Liver (tissue), 9 donors: ENCODE measurements around the gene PSMD11. TPM values are rescaled to one million over a fixed set of nuclear protein-coding genes. Genes with fewer than 3 reads are reported as not detected.

Source experiments
- DNase-seq: peaks from one replicate; pipeline ENCODE4 v3.0.0-alpha.2; 2017; ENCODE audit warnings: low spot score
- H3K27ac ChIP-seq, 2 donors: one replicate each; pipeline ENCODE4 v1.7.0; 2013; ENCODE audit warnings: inconsistent platforms in 2 of 2, low read length in 2 of 2, control low read depth in 1 of 2, low read depth in 1 of 2, mild to moderate bottlenecking in 1 of 2
- H3K27me3 ChIP-seq, 4 donors: one replicate each; pipeline versions ENCODE4 v1.6.1 to v1.7.0; 2013; ENCODE audit warnings: low read length in 3 of 4, inconsistent platforms in 1 of 4, mild to moderate bottlenecking in 1 of 4, moderate library complexity in 1 of 4; ENCODE audit not compliant: control insufficient read depth in 4 of 4, insufficient read depth in 4 of 4
- H3K36me3 ChIP-seq, 4 donors: one replicate each; pipeline versions ENCODE4 v1.6.1 to v1.7.0; 2013; ENCODE audit warnings: low read length in 3 of 4, mild to moderate bottlenecking in 3 of 4, low read depth in 1 of 4, moderate library complexity in 1 of 4; ENCODE audit not compliant: control insufficient read depth in 4 of 4, insufficient read depth in 3 of 4
- H3K4me1 ChIP-seq, 4 donors: one replicate each; pipeline versions ENCODE4 v1.6.1 to v1.7.0; 2013; ENCODE audit warnings: low read length in 3 of 4, mild to moderate bottlenecking in 3 of 4, moderate library complexity in 1 of 4; ENCODE audit not compliant: control insufficient read depth in 4 of 4, insufficient read depth in 4 of 4
- H3K4me3 ChIP-seq, 3 donors: one replicate each; pipeline versions ENCODE4 v1.6.1 to v1.7.0; 2013; ENCODE audit warnings: low read length in 3 of 3, control low read depth in 1 of 3, low read depth in 1 of 3, mild to moderate bottlenecking in 1 of 3
- H3K9ac ChIP-seq, 2 donors: one replicate each; pipeline ENCODE4 v1.7.0; 2013; ENCODE audit warnings: low read length in 2 of 2, mild to moderate bottlenecking in 2 of 2, moderate library complexity in 2 of 2, control low read depth in 1 of 2, low read depth in 1 of 2
- H3K9me3 ChIP-seq, 4 donors: one replicate each; pipeline versions ENCODE4 v1.6.1 to v1.7.0; 2013; ENCODE audit warnings: low read length in 3 of 4; ENCODE audit not compliant: control insufficient read depth in 4 of 4
- EGR1 ChIP-seq, 2 donors: IDR thresholded peaks; 2 replicates each; pipeline ENCODE4 v1.6.1; 2016 to 2018; ENCODE audit warnings: antibody characterized with exemption in 2 of 2, low read depth in 2 of 2
- FOXA1 ChIP-seq: IDR thresholded peaks from 2 replicates; pipeline ENCODE4 v1.6.1; 2016; ENCODE audit warnings: antibody characterized with exemption
- FOXA2 ChIP-seq: IDR thresholded peaks from 2 replicates; pipeline ENCODE4 v1.6.1; 2016; ENCODE audit warnings: antibody characterized with exemption
- GABPA ChIP-seq, 2 donors: IDR thresholded peaks in 1 of 2; conservative IDR thresholded peaks in 1 of 2; 2 replicates each; pipeline ENCODE4 v1.6.1; 2016; ENCODE audit warnings: antibody characterized with exemption in 2 of 2, mild to moderate bottlenecking in 1 of 2, moderate library complexity in 1 of 2
- HNF4A ChIP-seq, 2 donors: conservative IDR thresholded peaks; 2 replicates each; pipeline ENCODE4 v1.6.1; 2016; ENCODE audit warnings: antibody characterized with exemption in 2 of 2, mild to moderate bottlenecking in 2 of 2
- HNF4G ChIP-seq: IDR thresholded peaks from 2 replicates; pipeline ENCODE4 v1.6.1; 2016; ENCODE audit warnings: antibody characterized with exemption
- JUND ChIP-seq, 2 donors: IDR thresholded peaks; 2 replicates each; pipeline ENCODE4 v1.6.1; 2016; ENCODE audit warnings: antibody characterized with exemption in 2 of 2
- NR2F2 ChIP-seq: IDR thresholded peaks from 2 replicates; pipeline ENCODE4 v1.6.1; 2016; ENCODE audit warnings: antibody characterized with exemption
- RAD21 ChIP-seq, 2 donors: IDR thresholded peaks; 2 replicates each; pipeline ENCODE4 v1.6.1; 2016; ENCODE audit warnings: antibody characterized with exemption in 2 of 2, mild to moderate bottlenecking in 2 of 2
- RXRA ChIP-seq, 2 donors: IDR thresholded peaks; 2 replicates each; pipeline ENCODE4 v1.6.1; 2017 to 2018; ENCODE audit warnings: antibody characterized with exemption in 2 of 2, mild to moderate bottlenecking in 1 of 2
- SP1 ChIP-seq: IDR thresholded peaks from 2 replicates; pipeline ENCODE4 v1.6.1; 2018; ENCODE audit warnings: antibody characterized with exemption, mild to moderate bottlenecking
- TAF1 ChIP-seq: conservative IDR thresholded peaks from 2 replicates; pipeline ENCODE4 v1.6.1; 2016; ENCODE audit warnings: antibody characterized with exemption, mild to moderate bottlenecking
- YY1 ChIP-seq: IDR thresholded peaks from 2 replicates; pipeline ENCODE4 v1.6.1; 2016; ENCODE audit warnings: antibody characterized with exemption, mild to moderate bottlenecking
- WGBS: extraction: QIAGEN DNeasy Blood & Tissue Kit; methylation state at CpG from one replicate; pipeline ENCODE4 v1.1.7; 2013; 5-methylcytosine and 5-hydroxymethylcytosine counted together
- polyA plus RNA-seq, 2 donors: library from polyadenylated mRNA; stranded (reverse) in 1 of 2; unstranded in 1 of 2; fragments of 200-250 nt in 1 of 2; fragments of >200 nt in 1 of 2; fragmentation: Nextera tagmentation in 1 of 2; extraction: Ambion mirVana in 1 of 2; gene quantifications; one replicate each; pipeline versions ENCODE4 v1.2.1 to v1.2.3, GENCODE V29; 2013 to 2015
- total RNA-seq, 2 donors: library from RNA; depleted of rRNA; stranded (reverse); fragments of >200 nt; gene quantifications; one replicate each; pipeline ENCODE4 v1.2.3, GENCODE V29; 2014
- TF ChIP-seq, protein P1 (sequence below): IDR thresholded peaks from 2 replicates; pipeline ENCODE4 v1.6.1; 2016; ENCODE audit warnings: antibody characterized with exemption
- TF ChIP-seq, protein P2 (sequence below): IDR thresholded peaks from 2 replicates; pipeline ENCODE4 v1.6.1; 2016; ENCODE audit warnings: antibody characterized with exemption
- TF ChIP-seq, protein P3 (sequence below): IDR thresholded peaks from 2 replicates; pipeline ENCODE4 v1.6.1; 2016; ENCODE audit warnings: antibody characterized with exemption, mild to moderate bottlenecking
- donor health status: healthy.
- donor health status: healthy.
- donor health status: healthy.
- donor health status: healthy.
- donor health status: healthy.

The PSMD11 gene
- total and polyA plus RNA-seq, 4 donors, result 42.1 to 97.4 (median 68.2) TPM

DNA sequence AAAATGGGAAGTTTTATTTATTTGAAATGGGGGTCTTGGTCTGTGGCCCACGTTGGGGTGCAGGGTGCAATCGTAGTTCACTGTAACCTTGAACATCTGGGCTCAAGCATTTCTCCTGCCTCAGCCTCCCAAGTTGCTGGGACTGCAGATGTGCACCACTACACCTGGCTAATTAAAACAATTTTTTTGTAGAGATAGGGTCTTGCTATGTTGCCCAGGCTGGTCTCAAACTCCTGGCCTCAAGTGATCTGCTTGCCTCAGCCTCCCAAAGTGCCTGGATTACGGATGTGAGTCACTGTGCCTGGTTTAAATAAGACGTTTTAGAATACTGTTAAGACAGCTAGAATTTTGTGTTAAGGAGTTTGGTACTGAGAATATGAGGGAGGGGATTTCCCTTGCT lies 15.7 kb downstream of the PSMD11 start:
- Histone ChIP-seq H3K27me3 (no peaks in the 10 kb centered on the region), H3K4me1 (no peaks in the 10 kb centered on the region), H3K27ac (no peak overlapping the region), H3K9ac (no peak overlapping the region), H3K4me3 (no peak overlapping the region), H3K9me3 (no peaks in the 10 kb centered on the region), H3K36me3 (peaks cover 13 to 51% (median 40%) of the 10 kb centered on the region in 4 donors)
- 96% methylated on average over 4 of the region's 4 CpGs for WGBS
- TF ChIP-seq, protein P1, sequence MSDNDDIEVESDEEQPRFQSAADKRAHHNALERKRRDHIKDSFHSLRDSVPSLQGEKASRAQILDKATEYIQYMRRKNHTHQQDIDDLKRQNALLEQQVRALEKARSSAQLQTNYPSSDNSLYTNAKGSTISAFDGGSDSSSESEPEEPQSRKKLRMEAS, result no peak
- TF ChIP-seq SP1, result no peak
- no peak for TF ChIP-seq HNF4G
- TF ChIP-seq RAD21 (IDR thresholded peaks at IDR 0.05), result no peak
- TF ChIP-seq YY1, result no peak
- no peak for TF ChIP-seq FOXA1
- TF ChIP-seq, protein P2, sequence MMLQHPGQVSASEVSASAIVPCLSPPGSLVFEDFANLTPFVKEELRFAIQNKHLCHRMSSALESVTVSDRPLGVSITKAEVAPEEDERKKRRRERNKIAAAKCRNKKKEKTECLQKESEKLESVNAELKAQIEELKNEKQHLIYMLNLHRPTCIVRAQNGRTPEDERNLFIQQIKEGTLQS, result no peak
- no peak for TF ChIP-seq FOXA2
- TF ChIP-seq HNF4A (conservative IDR thresholded peaks at IDR 0.05), result no peak
- no peak for TF ChIP-seq NR2F2
- no peak for TF ChIP-seq TAF1
- TF ChIP-seq, protein P3, sequence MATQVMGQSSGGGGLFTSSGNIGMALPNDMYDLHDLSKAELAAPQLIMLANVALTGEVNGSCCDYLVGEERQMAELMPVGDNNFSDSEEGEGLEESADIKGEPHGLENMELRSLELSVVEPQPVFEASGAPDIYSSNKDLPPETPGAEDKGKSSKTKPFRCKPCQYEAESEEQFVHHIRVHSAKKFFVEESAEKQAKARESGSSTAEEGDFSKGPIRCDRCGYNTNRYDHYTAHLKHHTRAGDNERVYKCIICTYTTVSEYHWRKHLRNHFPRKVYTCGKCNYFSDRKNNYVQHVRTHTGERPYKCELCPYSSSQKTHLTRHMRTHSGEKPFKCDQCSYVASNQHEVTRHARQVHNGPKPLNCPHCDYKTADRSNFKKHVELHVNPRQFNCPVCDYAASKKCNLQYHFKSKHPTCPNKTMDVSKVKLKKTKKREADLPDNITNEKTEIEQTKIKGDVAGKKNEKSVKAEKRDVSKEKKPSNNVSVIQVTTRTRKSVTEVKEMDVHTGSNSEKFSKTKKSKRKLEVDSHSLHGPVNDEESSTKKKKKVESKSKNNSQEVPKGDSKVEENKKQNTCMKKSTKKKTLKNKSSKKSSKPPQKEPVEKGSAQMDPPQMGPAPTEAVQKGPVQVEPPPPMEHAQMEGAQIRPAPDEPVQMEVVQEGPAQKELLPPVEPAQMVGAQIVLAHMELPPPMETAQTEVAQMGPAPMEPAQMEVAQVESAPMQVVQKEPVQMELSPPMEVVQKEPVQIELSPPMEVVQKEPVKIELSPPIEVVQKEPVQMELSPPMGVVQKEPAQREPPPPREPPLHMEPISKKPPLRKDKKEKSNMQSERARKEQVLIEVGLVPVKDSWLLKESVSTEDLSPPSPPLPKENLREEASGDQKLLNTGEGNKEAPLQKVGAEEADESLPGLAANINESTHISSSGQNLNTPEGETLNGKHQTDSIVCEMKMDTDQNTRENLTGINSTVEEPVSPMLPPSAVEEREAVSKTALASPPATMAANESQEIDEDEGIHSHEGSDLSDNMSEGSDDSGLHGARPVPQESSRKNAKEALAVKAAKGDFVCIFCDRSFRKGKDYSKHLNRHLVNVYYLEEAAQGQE, result no peak
- TF ChIP-seq JUND (IDR thresholded peaks at IDR 0.05), result no peak
- no peak for DNase-seq

DNA sequence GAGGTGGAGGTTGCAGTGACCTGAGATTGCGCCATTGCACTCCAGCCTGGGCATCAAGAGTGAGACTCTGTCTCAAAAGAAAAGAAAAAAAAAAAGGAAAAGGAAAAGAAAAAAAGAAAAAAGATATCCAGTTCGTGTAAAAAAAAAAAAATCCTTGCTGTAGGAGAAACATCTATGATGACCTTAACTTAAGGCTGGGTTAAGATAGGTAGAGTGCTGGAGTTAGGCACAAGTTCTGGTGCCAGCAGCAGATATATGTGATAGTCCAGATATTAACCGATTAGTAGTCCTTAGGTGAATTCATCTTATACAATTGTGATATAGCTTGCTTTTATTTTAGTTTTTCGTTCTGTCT lies 17.2 kb downstream of the PSMD11 start:
- Histone ChIP-seq H3K9me3 (no peaks in the 10 kb centered on the region), H3K9ac (no peak overlapping the region), H3K27ac (no peak overlapping the region), H3K4me1 (no peaks in the 10 kb centered on the region), H3K27me3 (no peaks in the 10 kb centered on the region), H3K36me3 (peaks cover 16 to 54% (median 38%) of the 10 kb centered on the region in 4 donors), H3K4me3 (no peak overlapping the region)
- 79% methylated on average over 4 of the region's 4 CpGs for WGBS
- TF ChIP-seq EGR1 (IDR thresholded peaks at IDR 0.05; ENCODE audit: low read depth in 2 of 2) (no peak), TAF1 (no peak), JUND (IDR thresholded peaks at IDR 0.05) (no peak), RXRA (IDR thresholded peaks at IDR 0.05) (no peak), GABPA (IDR thresholded peaks at IDR 0.05 in 1 of 2, conservative IDR thresholded peaks at IDR 0.05 in 1 of 2) (no peak), RAD21 (IDR thresholded peaks at IDR 0.05) (no peak), HNF4A (conservative IDR thresholded peaks at IDR 0.05) (no peak), FOXA1 (no peak), SP1 (no peak), HNF4G (no peak)
- TF ChIP-seq, protein P1, result no peak
- no peak for DNase-seq
